Keratinocyte (primary cell): ENCODE measurements around the gene PRICKLE4. TPM values are rescaled to one million over a fixed set of nuclear protein-coding genes. Genes with fewer than 3 reads are reported as not detected.

ENCODE experiments used
- DNase-seq: peaks from one replicate; pipeline ENCODE4 v3.0.0-alpha.2; 2011; ENCODE audit warnings: low read depth, missing footprints, low spot score
- FAIRE-seq: peaks from 2 replicates; lab custom pipeline; 2011; peaks lifted over from hg19 to GRCh38; lab: Jason Lieb, UNC
- H2AFZ ChIP-seq: 2 replicates; pipeline ENCODE4 v1.6.0; 2012; ENCODE audit warnings: low read length, control low read depth, inconsistent platforms; ENCODE audit not compliant: control insufficient read depth
- H3K27ac ChIP-seq: 2 replicates; pipeline ENCODE4 v1.5.1; 2011; ENCODE audit warnings: low read length; ENCODE audit not compliant: control insufficient read depth, insufficient read depth
- H3K27me3 ChIP-seq: 3 replicates; pipeline ENCODE4 v1.6.0; 2011; ENCODE audit warnings: low read length; ENCODE audit not compliant: control insufficient read depth, insufficient read depth; ENCODE audit errors: extremely low read depth
- H3K36me3 ChIP-seq, 2 experiments: 2 replicates in 1 of 2; 3 replicates in 1 of 2; pipeline ENCODE4 v1.5.1; 2011; ENCODE audit warnings: low read length in 2 of 2, mild to moderate bottlenecking in 1 of 2; ENCODE audit not compliant: control insufficient read depth in 2 of 2, insufficient read depth in 2 of 2; ENCODE audit errors: extremely low read depth in 1 of 2
- H3K4me1 ChIP-seq: 3 replicates; pipeline ENCODE4 v1.5.1; 2011; ENCODE audit warnings: low read length; ENCODE audit not compliant: control insufficient read depth, insufficient read depth; ENCODE audit errors: extremely low read depth
- H3K4me2 ChIP-seq: 3 replicates; pipeline ENCODE4 v1.6.0; 2011; ENCODE audit warnings: low read depth, low read length; ENCODE audit not compliant: control insufficient read depth, insufficient read depth; ENCODE audit errors: extremely low read depth
- H3K4me3 ChIP-seq, 3 experiments: fragments of 200-600 bp in 1 of 3; sonication (generic) in 1 of 3; 2 replicates in 2 of 3; 3 replicates in 1 of 3; pipeline ENCODE4 v1.5.1; 2011 to 2016; ENCODE audit warnings: low read length in 3 of 3, mild to moderate bottlenecking in 3 of 3, control low read depth in 2 of 3, inconsistent platforms in 1 of 3, low read depth in 1 of 3, mixed read lengths in 1 of 3, mixed run types in 1 of 3, moderate library complexity in 1 of 3; ENCODE audit not compliant: control insufficient read depth in 2 of 3, insufficient read depth in 2 of 3; ENCODE audit errors: extremely low read depth in 1 of 3
- H3K79me2 ChIP-seq: 2 replicates; pipeline ENCODE4 v1.6.0; 2012; ENCODE audit warnings: low read length; ENCODE audit not compliant: control insufficient read depth, insufficient read depth
- H3K9ac ChIP-seq: 3 replicates; pipeline ENCODE4 v1.6.0; 2011; ENCODE audit warnings: low read length; ENCODE audit not compliant: control insufficient read depth, insufficient read depth; ENCODE audit errors: extremely low read depth
- H3K9me1 ChIP-seq: 3 replicates; pipeline ENCODE4 v1.6.0; 2011; ENCODE audit warnings: low read length; ENCODE audit not compliant: control insufficient read depth, insufficient read depth; ENCODE audit errors: extremely low read depth
- H3K9me3 ChIP-seq: 2 replicates; pipeline ENCODE4 v1.5.1; 2012; ENCODE audit warnings: low read depth, low read length; ENCODE audit not compliant: control insufficient read depth
- H4K20me1 ChIP-seq: 3 replicates; pipeline ENCODE4 v1.6.0; 2011; ENCODE audit warnings: low read length; ENCODE audit not compliant: control insufficient read depth, insufficient read depth; ENCODE audit errors: extremely low read depth
- CTCF ChIP-seq, 3 experiments: IDR thresholded peaks in 1 of 3; conservative IDR thresholded peaks in 1 of 3; optimal IDR thresholded peaks in 1 of 3; 2 replicates in 2 of 3; 3 replicates in 1 of 3; pipeline versions ENCODE3 to v1.5.1; 2011; ENCODE audit warnings: low read length in 3 of 3, mild to moderate bottlenecking in 3 of 3, moderate library complexity in 2 of 3, control low read depth in 1 of 3, inconsistent platforms in 1 of 3; ENCODE audit not compliant: insufficient read depth in 2 of 3; ENCODE audit errors: extremely low read depth in 1 of 3
- EZH2 ChIP-seq: IDR thresholded peaks from one replicate; pipeline ENCODE4 v1.6.1; 2012; ENCODE audit warnings: inconsistent platforms, mild to moderate bottlenecking, low read length, moderate library complexity
- dilution Hi-C: fragments of 300-500 bp; cut with MboI; formaldehyde crosslinking; loops from one replicate; pipeline ENCODE4 v1.7.0; 2020; ENCODE audit warnings: low sequenced_read_pairs; ENCODE audit not compliant: extremely low pct_ligation_motif_present
- polyA plus RNA-seq, 5 experiments: library from polyadenylated mRNA; depleted of rRNA in 3 of 5; stranded (reverse) in 3 of 5; stranded (forward) in 1 of 5; unstranded in 1 of 5; fragments of >200 nt; gene quantifications; 1 replicate in 1 of 5; 2 replicates in 3 of 5; 3 replicates in 1 of 5; pipeline versions ENCODE4 v1.2.1 to v1.2.3, GENCODE V29; 2011 to 2012; ENCODE audit warnings: missing spikeins in 2 of 5, low read depth in 1 of 5, low replicate concordance in 1 of 5

PRICKLE4 gene
- polyA plus RNA-seq, 1 donor (not counting 4 experiments of a cell fraction or from before 2014, with no cell fraction given), result 0.13 TPM

- Histone ChIP-seq H3K79me2 (no peaks in the 10 kb centered on the region), H3K9me3 (no peaks in the 10 kb centered on the region), H3K9me1 (no peaks in the 10 kb centered on the region), H3K27me3 (no peaks in the 10 kb centered on the region), H4K20me1 (no peaks in the 10 kb centered on the region), H3K27ac (no peak overlapping the region), H3K36me3 (no peaks in the 10 kb centered on the region), H3K4me2 (no peak overlapping the region), H2AFZ (no peak overlapping the region), H3K4me1 (peaks cover 14% of the 10 kb centered on the region), H3K4me3 (no peak overlapping the region), H3K9ac (no peak overlapping the region)
- no peak for DNase-seq
- no peak for TF ChIP-seq CTCF (optimal IDR thresholded peaks at IDR 0.05 in 1 of 3, IDR thresholded peaks at IDR 0.05 in 1 of 3, conservative IDR thresholded peaks at IDR 0.05 in 1 of 3; ENCODE audit: extremely low read depth in 1 of 3, insufficient read depth in 2 of 3, low read length in 3 of 3)
- TF ChIP-seq EZH2, result no peak
- dilution Hi-C loops, result no loop called here
- FAIRE-seq, result no peak
Observed at GRCh38 chr6:41813469-41813868, 32.9 kb downstream of the PRICKLE4 start.

DNA sequence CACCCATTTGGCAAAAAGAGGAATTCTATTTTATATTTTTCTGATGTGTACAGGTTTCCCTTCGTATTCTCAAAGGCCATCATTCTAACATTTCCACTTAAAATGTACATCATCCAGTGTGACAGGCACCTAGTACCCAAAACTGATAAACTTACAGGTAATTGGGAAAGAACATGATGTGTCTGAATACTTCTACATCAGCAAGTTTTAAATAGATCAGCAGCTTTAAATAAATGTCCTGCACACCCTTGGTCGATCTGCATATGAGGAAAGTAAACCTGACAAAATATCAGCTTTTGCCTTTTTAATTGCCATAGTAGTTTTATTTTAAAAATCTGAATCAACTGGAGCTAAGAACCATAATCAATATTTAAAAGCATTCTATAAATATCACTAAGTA, 33.4 kb downstream of the PRICKLE4 start:
- H3K9me1 ChIP-seq, result no peaks in the 10 kb centered on the region

More for the DNA sequence above, 33.4 kb downstream of the PRICKLE4 start:
- H3K27ac ChIP-seq, result no peak overlapping the region
- no peak overlapping the region for H3K4me3 ChIP-seq
- H4K20me1 ChIP-seq, result no peaks in the 10 kb centered on the region
- H3K27me3 ChIP-seq, result no peaks in the 10 kb centered on the region
- no peaks in the 10 kb centered on the region for H3K79me2 ChIP-seq
- TF ChIP-seq CTCF (optimal IDR thresholded peaks at IDR 0.05 in 1 of 3, IDR thresholded peaks at IDR 0.05 in 1 of 3, conservative IDR thresholded peaks at IDR 0.05 in 1 of 3; ENCODE audit: extremely low read depth in 1 of 3, insufficient read depth in 2 of 3, low read length in 3 of 3) (no peak), EZH2 (no peak)
- no peak for FAIRE-seq
- no peaks in the 10 kb centered on the region for H3K9me3 ChIP-seq
- dilution Hi-C loops, result no loop called here
- H3K9ac ChIP-seq, result no peak overlapping the region
- DNase-seq, result no peak
- H3K36me3 ChIP-seq, result no peaks in the 10 kb centered on the region
- no peak overlapping the region for H2AFZ ChIP-seq
- H3K4me2 ChIP-seq, result no peak overlapping the region
- peaks cover 14% of the 10 kb centered on the region for H3K4me1 ChIP-seq
